NCI-H2029 (cell line): ENCODE results near the gene MAGI3.
"Not testable (repeated sequence)": the region's sequence is repeated elsewhere in the genome, so short reads cannot be mapped to it uniquely, and the experiment has no call there.

ENCODE experiments used
- DNase-seq: peaks from one replicate; lab custom pipeline; 2025; lab: John Stamatoyannopoulos, UW

MAGI3 gene

GRCh38 chr1:113517346-113517745 is 127.0 kb downstream of the MAGI3 start:
- no peak for DNase-seq

GRCh38 chr1:113517983-113518382 is 127.7 kb downstream of the MAGI3 start:
- no peak for DNase-seq

GRCh38 chr1:113519556-113519955 is 129.2 kb downstream of the MAGI3 start:
- DNase-seq: no peak

GRCh38 chr1:113530021-113530420 is 139.7 kb downstream of the MAGI3 start:
- no peak for DNase-seq

- DNase-seq: no peak
Observed at GRCh38 chr1:113531321-113531720, 141.0 kb downstream of the MAGI3 start.

GRCh38 chr1:113533061-113533460 is 142.7 kb downstream of the MAGI3 start:
- no peak for DNase-seq

- no peak for DNase-seq
Observed at GRCh38 chr1:113534130-113534817, 144.0 kb downstream of the MAGI3 start.

- no peak for DNase-seq
Observed at GRCh38 chr1:113534875-113535274, 144.6 kb downstream of the MAGI3 start.

GRCh38 chr1:113536182-113536780 is 146.0 kb downstream of the MAGI3 start:
- no peak for DNase-seq

GRCh38 chr1:113538225-113538624 is 147.9 kb downstream of the MAGI3 start:
- DNase-seq: no peak

- DNase-seq: no peak
Observed at GRCh38 chr1:113540335-113540734, 150.0 kb downstream of the MAGI3 start.

GRCh38 chr1:113541106-113541505 is 150.8 kb downstream of the MAGI3 start:
- DNase-seq: no peak

- DNase-seq: no peak
Observed at GRCh38 chr1:113542221-113542701, 151.9 kb downstream of the MAGI3 start.

GRCh38 chr1:113543110-113543509 is 152.8 kb downstream of the MAGI3 start:
- no peak for DNase-seq

- no peak for DNase-seq
Observed at GRCh38 chr1:113545210-113545609, 154.9 kb downstream of the MAGI3 start.

GRCh38 chr1:113545626-113546025 is 155.3 kb downstream of the MAGI3 start:
- DNase-seq: no peak

GRCh38 chr1:113551728-113552127 is 161.4 kb downstream of the MAGI3 start:
- no peak for DNase-seq

GRCh38 chr1:113552244-113552643 is 161.9 kb downstream of the MAGI3 start:
- DNase-seq: no peak

- no peak for DNase-seq
Observed at GRCh38 chr1:113557187-113557586, 166.9 kb downstream of the MAGI3 start.

GRCh38 chr1:113565621-113566020 is 175.3 kb downstream of the MAGI3 start:
- no peak for DNase-seq

GRCh38 chr1:113567427-113567826 is 177.1 kb downstream of the MAGI3 start:
- DNase-seq: no peak

GRCh38 chr1:113575744-113576260 is 185.5 kb downstream of the MAGI3 start:
- not testable (repeated sequence) for DNase-seq

- no peak for DNase-seq
Observed at GRCh38 chr1:113576271-113576670, 186.0 kb downstream of the MAGI3 start.
